Esophagus muscularis mucosa (tissue), 4 donors: ENCODE results near the gene ACTN4.

Experiments used
- CTCF ChIP-seq, 3 experiments: fragments of 200-600 bp in 2 of 3; fragments of 450-650 bp in 1 of 3; sonication (generic) in 2 of 3; IDR thresholded peaks; one replicate each; pipeline ENCODE4 v1.5.1; 2017 to 2019; ENCODE audit warnings: antibody characterized with exemption in 3 of 3, mild to moderate bottlenecking in 2 of 3, moderate library complexity in 1 of 3
- EP300 ChIP-seq: sonication (generic); formaldehyde crosslinking; IDR thresholded peaks from one replicate; pipeline ENCODE4 v1.6.1; 2017; ENCODE audit warnings: antibody characterized with exemption
- POLR2A ChIP-seq: fragments of 450-650 bp; IDR thresholded peaks from one replicate; pipeline ENCODE4 v1.6.1; 2017; ENCODE audit warnings: antibody characterized with exemption, moderate library complexity, mild to moderate bottlenecking, low read depth

- TF ChIP-seq EP300 = peak; percentile 7
- TF ChIP-seq CTCF (IDR thresholded peaks at IDR 0.05) = no peak
- TF ChIP-seq POLR2A = no peak
Observed at GRCh38 chr19:38674388-38675171, 27.1 kb downstream of the ACTN4 start.
